Astrocyte (in vitro differentiated cells and primary cell): ENCODE data around the gene VAT1L. TPM values are rescaled to one million over a fixed set of nuclear protein-coding genes. Genes with fewer than 3 reads are reported as not detected.

Source experiments
- DNase-seq: peaks from one replicate; pipeline ENCODE4 v3.0.0-alpha.2; 2010; ENCODE audit warnings: low read depth
- FAIRE-seq: peaks from 2 replicates; lab custom pipeline; 2011; peaks lifted over from hg19 to GRCh38; lab: Jason Lieb, UNC
- H2AFZ ChIP-seq: 2 replicates; pipeline ENCODE4 v1.6.0; 2012; ENCODE audit warnings: low read depth, low read length, inconsistent platforms
- H3K27ac ChIP-seq: 2 replicates; pipeline ENCODE4 v1.5.1; 2011; ENCODE audit warnings: low read depth, low read length, inconsistent platforms
- H3K27me3 ChIP-seq: 2 replicates; pipeline ENCODE4 v1.6.0; 2011; ENCODE audit warnings: low read length, inconsistent platforms; ENCODE audit not compliant: insufficient read depth
- H3K36me3 ChIP-seq: 2 replicates; pipeline ENCODE4 v1.5.1; 2011; ENCODE audit warnings: low read length, inconsistent platforms; ENCODE audit not compliant: insufficient read depth
- H3K4me1 ChIP-seq: 2 replicates; pipeline ENCODE4 v1.5.1; 2011; ENCODE audit warnings: low read length, inconsistent platforms; ENCODE audit not compliant: insufficient read depth
- H3K4me2 ChIP-seq: 2 replicates; pipeline ENCODE4 v1.6.0; 2012; ENCODE audit warnings: low read length, inconsistent platforms
- H3K4me3 ChIP-seq: 2 replicates; pipeline ENCODE4 v1.5.1; 2011; ENCODE audit warnings: low read depth, mild to moderate bottlenecking, low read length, inconsistent platforms; ENCODE audit not compliant: insufficient read depth
- H3K79me2 ChIP-seq: 2 replicates; pipeline ENCODE4 v1.6.0; 2012; ENCODE audit warnings: mild to moderate bottlenecking, low read length, inconsistent platforms; ENCODE audit not compliant: insufficient read depth
- H3K9ac ChIP-seq: 2 replicates; pipeline ENCODE4 v1.6.0; 2012; ENCODE audit warnings: mild to moderate bottlenecking, low read length, inconsistent platforms
- H3K9me3 ChIP-seq: 2 replicates; pipeline ENCODE4 v1.5.1; 2012; ENCODE audit warnings: low read depth, mild to moderate bottlenecking, low read length, inconsistent platforms; ENCODE audit not compliant: insufficient read depth
- H4K20me1 ChIP-seq: 2 replicates; pipeline ENCODE4 v1.6.0; 2012; ENCODE audit warnings: low read length, inconsistent platforms; ENCODE audit not compliant: insufficient read depth
- H3K27ac Mint-ChIP-seq: one replicate; pipeline ENCODE4 v1.8.0; 2021; ENCODE audit warnings: mild to moderate bottlenecking, mixed read lengths; ENCODE audit not compliant: unreplicated experiment
- H3K27me3 Mint-ChIP-seq: one replicate; pipeline ENCODE4 v1.8.0; 2021; ENCODE audit warnings: low read depth, mixed read lengths; ENCODE audit not compliant: unreplicated experiment
- H3K36me3 Mint-ChIP-seq: one replicate; pipeline ENCODE4 v1.8.0; 2021; ENCODE audit warnings: low read depth, mixed read lengths; ENCODE audit not compliant: unreplicated experiment
- H3K4me1 Mint-ChIP-seq: one replicate; pipeline ENCODE4 v1.8.0; 2021; ENCODE audit warnings: low read depth, mixed read lengths; ENCODE audit not compliant: unreplicated experiment
- H3K4me3 Mint-ChIP-seq: one replicate; pipeline ENCODE4 v1.8.0; 2021; ENCODE audit warnings: mild to moderate bottlenecking, moderate library complexity, mixed read lengths; ENCODE audit not compliant: unreplicated experiment
- H3K9me3 Mint-ChIP-seq: one replicate; pipeline ENCODE4 v1.8.0; 2021; ENCODE audit warnings: mild to moderate bottlenecking, mixed read lengths; ENCODE audit not compliant: unreplicated experiment
- CTCF ChIP-seq: IDR thresholded peaks from 2 replicates; pipeline ENCODE4 v1.5.1; 2011; ENCODE audit warnings: low read depth, mild to moderate bottlenecking, inconsistent platforms, low read length, moderate library complexity; ENCODE audit not compliant: insufficient read depth
- EZH2 ChIP-seq: IDR thresholded peaks from 2 replicates; pipeline ENCODE4 v1.6.1; 2012; ENCODE audit warnings: mild to moderate bottlenecking, low read length, inconsistent platforms; ENCODE audit not compliant: insufficient read depth
- total RNA-seq: library from RNA; stranded (reverse); gene quantifications from 2 replicates; pipeline ENCODE4 v1.2.1, GENCODE V29; 2021

The VAT1L gene
- total RNA-seq, 1 donor from 2014 or later = 3.3 TPM

GRCh38 chr16:77786186-77786847, 2.0 kb upstream of the VAT1L start:
- no peak for TF ChIP-seq CTCF
- TF ChIP-seq EZH2 = no peak
- H3K27ac ChIP-seq = no peak overlapping the region
- no peak overlapping the region for H2AFZ ChIP-seq
- no peaks in the 10 kb centered on the region for H4K20me1 ChIP-seq
- H3K4me1 ChIP-seq = peaks cover 6% of the 10 kb centered on the region
- Mint-ChIP-seq H3K9me3 (peaks cover 4% of the 10 kb centered on the region), H3K27me3 (peaks cover 53% of the 10 kb centered on the region), H3K27ac (no peak overlapping the region), H3K36me3 (no peaks in the 10 kb centered on the region), H3K4me3 (no peak overlapping the region), H3K4me1 (no peaks in the 10 kb centered on the region)
- no peak overlapping the region for H3K4me2 ChIP-seq
- DNase-seq (no peak), FAIRE-seq (no peak)
- H3K9ac ChIP-seq = no peak overlapping the region
- H3K36me3 ChIP-seq = no peaks in the 10 kb centered on the region
- H3K79me2 ChIP-seq = no peaks in the 10 kb centered on the region
- no peaks in the 10 kb centered on the region for H3K9me3 ChIP-seq
- H3K27me3 ChIP-seq = peaks cover 5% of the 10 kb centered on the region
- H3K4me3 ChIP-seq = no peak overlapping the region

- no peaks in the 10 kb centered on the region for H3K36me3 Mint-ChIP-seq
- peaks cover 5% of the 10 kb centered on the region for H3K27me3 ChIP-seq
- H3K4me2 ChIP-seq = no peak overlapping the region
- no peak overlapping the region for H3K27ac ChIP-seq
- FAIRE-seq (no peak), DNase-seq (no peak)
- peaks cover 3% of the 10 kb centered on the region for H3K79me2 ChIP-seq
- no peak overlapping the region for H3K4me3 ChIP-seq
- H3K27ac Mint-ChIP-seq = no peak overlapping the region
- H3K9me3 Mint-ChIP-seq = peaks cover 4% of the 10 kb centered on the region
- peaks cover 6% of the 10 kb centered on the region for H3K4me1 ChIP-seq
- H2AFZ ChIP-seq = no peak overlapping the region
- no peaks in the 10 kb centered on the region for H4K20me1 ChIP-seq
- H3K36me3 ChIP-seq = no peaks in the 10 kb centered on the region
- no peak overlapping the region for H3K4me3 Mint-ChIP-seq
- no peaks in the 10 kb centered on the region for H3K4me1 Mint-ChIP-seq
- no peaks in the 10 kb centered on the region for H3K9me3 ChIP-seq
- H3K27me3 Mint-ChIP-seq = peaks cover 60% of the 10 kb centered on the region
- no peak for TF ChIP-seq CTCF
- TF ChIP-seq EZH2 = no peak
- no peak overlapping the region for H3K9ac ChIP-seq
Observed at GRCh38 chr16:77787452-77787851, 912 bp upstream of the VAT1L start.
